GM12878 (cell line): ENCODE data around the gene USP9X. TPM values are rescaled to one million over a fixed set of nuclear protein-coding genes. Genes with fewer than 3 reads are reported as not detected.
"Not testable (repeated sequence)": the region's sequence is repeated elsewhere in the genome, so short reads cannot be mapped to it uniquely, and the experiment has no call there.

Experiments
- ATAC-seq: fragments of 200-7000 bp; cut with Tn5 transposase; 3 replicates; pipeline ENCODE4 v1.9.1; 2020; ENCODE audit warnings: mild to moderate bottlenecking, moderate library complexity
- BruUV-seq: library from RNA; stranded (reverse); fragments of 400-500 nt; replicated peaks from 2 replicates; lab custom pipeline; 2021; lab: Mats Ljungman, UMichigan
- CTCF ChIA-PET: fragments of 300-600 bp; sonication (Branson Sonifier 250); formaldehyde crosslinking; extraction: SDS; loops from one replicate; lab custom pipeline; 2021; ENCODE audit warnings: inconsistent platforms; lab: Yijun Ruan, JAX
- POLR2A ChIA-PET: fragments of 350-600 bp; formaldehyde crosslinking; extraction: SDS; loops from one replicate; lab custom pipeline; 2021; ENCODE audit warnings: inconsistent platforms; lab: Charles Lee
- RAD21 ChIA-PET: fragments of 300-600 bp; sonication (Branson Sonifier 250); formaldehyde crosslinking; loops from one replicate; lab custom pipeline; 2023; ENCODE audit warnings: antibody characterized with exemption; ENCODE audit not compliant: unreplicated experiment; lab: Charles Lee
- SMC1A ChIA-PET: fragments of 300-600 bp; sonication (Branson Sonifier 250); formaldehyde crosslinking; loops from one replicate; lab custom pipeline; 2023; ENCODE audit not compliant: unreplicated experiment, uncharacterized antibody; lab: Charles Lee
- DNase-seq: peaks from one replicate; pipeline ENCODE4 v3.0.0-alpha.2; 2011; ENCODE audit warnings: low read depth, low spot score
- FAIRE-seq: peaks from 3 replicates; lab custom pipeline; 2011; peaks lifted over from hg19 to GRCh38; lab: Jason Lieb, UNC
- H2AFZ ChIP-seq: 2 replicates; pipeline ENCODE4 v1.6.0; 2011; ENCODE audit warnings: low read depth, low read length, control low read depth; ENCODE audit not compliant: control insufficient read depth
- H3K27ac ChIP-seq: 2 replicates; pipeline ENCODE4 v1.5.1; 2011; ENCODE audit warnings: control low read depth; ENCODE audit not compliant: control insufficient read depth, insufficient read depth
- H3K27me3 ChIP-seq, 2 experiments: replicated peaks in 1 of 2; 2 replicates each; pipeline versions ENCODE4 v1.6.0 to v1.6.1; 2011; ENCODE audit warnings: low read length in 1 of 2; ENCODE audit not compliant: control insufficient read depth in 2 of 2, insufficient read depth in 2 of 2
- H3K36me3 ChIP-seq, 2 experiments: 2 replicates each; pipeline ENCODE4 v1.5.1; 2011; ENCODE audit warnings: low read length in 1 of 2; ENCODE audit not compliant: control insufficient read depth in 2 of 2, insufficient read depth in 2 of 2
- H3K4me1 ChIP-seq: 2 replicates; pipeline ENCODE4 v1.6.1; 2011; ENCODE audit warnings: mild to moderate bottlenecking, low read length, moderate library complexity, mixed read lengths; ENCODE audit not compliant: control insufficient read depth, insufficient read depth
- H3K4me2 ChIP-seq: 2 replicates; pipeline ENCODE4 v1.6.0; 2011; ENCODE audit warnings: control low read depth; ENCODE audit not compliant: control insufficient read depth, insufficient read depth
- H3K4me3 ChIP-seq: fragments of 200-600 bp; sonication (generic); 2 replicates; pipeline ENCODE4 v1.5.1; 2016
- H3K79me2 ChIP-seq: 2 replicates; pipeline ENCODE4 v1.6.0; 2011; ENCODE audit warnings: low read length; ENCODE audit not compliant: control insufficient read depth, insufficient read depth
- H3K9ac ChIP-seq: 2 replicates; pipeline ENCODE4 v1.8.0; 2011; ENCODE audit warnings: low read length, control low read depth, mixed read lengths; ENCODE audit not compliant: control insufficient read depth, insufficient read depth
- H3K9me3 ChIP-seq: replicated peaks from 3 replicates; pipeline ENCODE4 v1.5.1; 2011; ENCODE audit warnings: mild to moderate bottlenecking, low read length; ENCODE audit not compliant: control insufficient read depth, insufficient read depth
- H4K20me1 ChIP-seq: 2 replicates; pipeline ENCODE4 v1.6.0; 2011; ENCODE audit not compliant: control insufficient read depth, insufficient read depth
- WGBS: methylation state at CpG from one replicate; pipeline ENCODE4 v1.1.6; 2016; ENCODE audit warnings: low lambda C conversion rate; ENCODE audit not compliant: insufficient replicate concordance, insufficient coverage; ENCODE audit errors: missing lambda C conversion rate; 5-methylcytosine and 5-hydroxymethylcytosine counted together
- in situ Hi-C: fragments of 300-500 bp; cut with MboI; formaldehyde crosslinking; loops from 9 replicates; pipeline ENCODE4 v1.14.3; 2018; ENCODE audit warnings: mixed read lengths
- intact Hi-C: fragments of 100-400 bp; cut with micrococcal nuclease; formaldehyde crosslinking; loops from one replicate; pipeline ENCODE4 v1.14.2; 2022; ENCODE audit not compliant: unreplicated experiment
- polyA plus RNA-seq, 11 experiments: library from polyadenylated mRNA; depleted of rRNA in 4 of 11; unstranded in 6 of 11; stranded (reverse) in 5 of 11; fragments of >200 nt; fragmentation: Nextera tagmentation in 4 of 11; fragmentation: Illumina TruSeq in 1 of 11; extraction: Ambion mirVana in 4 of 11; extraction: Trizol in 1 of 11; gene quantifications; 1 replicate in 1 of 11; 2 replicates in 10 of 11; pipeline versions ENCODE4 v1.2.1 to v1.2.3, GENCODE V29; 2011 to 2016; ENCODE audit warnings: inconsistent platforms in 2 of 11, missing spikeins in 2 of 11, low read depth in 1 of 11
- total RNA-seq, 4 experiments: library from RNA; depleted of rRNA in 3 of 4; stranded (reverse); fragments of >200 nt in 3 of 4; fragmentation: Illumina TruSeq in 1 of 4; extraction: Trizol in 1 of 4; gene quantifications; 2 replicates each; pipeline versions ENCODE4 v1.2.1 to v1.2.3, GENCODE V29; 2013 to 2021

Gene USP9X
- total and polyA plus RNA-seq, 10 of the 15 experiments (the other 5 are each of a cell fraction or from before 2014, with no cell fraction given), result 9.3 to 61.6 (median 31.7) TPM

GRCh38 chrX:41285928-41286327, 200.7 kb downstream of the USP9X start:
- ATAC-seq, H3K4me3 ChIP-seq, H3K9me3 ChIP-seq, H3K79me2 ChIP-seq, H3K4me2 ChIP-seq, SMC1A ChIA-PET, H3K4me1 ChIP-seq, POLR2A ChIA-PET, BruUV-seq, H2AFZ ChIP-seq, H3K9ac ChIP-seq, H3K36me3 ChIP-seq, in situ Hi-C loops, H4K20me1 ChIP-seq, DNase-seq, H3K27ac ChIP-seq, intact Hi-C loops, CTCF ChIA-PET, FAIRE-seq, RAD21 ChIA-PET, H3K27me3 ChIP-seq: not testable (repeated sequence)
- WGBS, result 82% methylated on average over 21 of the region's 21 CpGs

Other genes starting within 250 kb of the USP9X start
- gene DDX3X, start 248.7 kb downstream of the USP9X start, total RNA-seq (2014; rRNA removed), result 175 and 212 TPM in 2 replicates
- gene DDX3X, start 248.7 kb downstream of the USP9X start, total RNA-seq (2014; rRNA removed; fragmentation: Illumina TruSeq; extraction: Trizol), result 141 and 142 TPM in 2 replicates
- 262 and 283 TPM in 2 replicates for gene DDX3X, start 248.7 kb downstream of the USP9X start, total RNA-seq (2021)
- 134 and 197 TPM in 2 replicates for gene DDX3X, start 248.7 kb downstream of the USP9X start, polyA plus RNA-seq (2011; rRNA removed)
- 222 and 279 TPM in 2 replicates for gene DDX3X, start 248.7 kb downstream of the USP9X start, polyA plus RNA-seq (2014; fragmentation: Illumina TruSeq; extraction: Trizol)
- 10 to 100 TPM; 52.0 to 56.7 TPM for gene DDX3X, start 248.7 kb downstream of the USP9X start, polyA plus RNA-seq (2014; fragmentation: Nextera tagmentation; extraction: Ambion mirVana)
- gene DDX3X, start 248.7 kb downstream of the USP9X start, polyA plus RNA-seq (2014; rRNA removed), result 145 and 169 TPM in 2 replicates
- gene DDX3X, start 248.7 kb downstream of the USP9X start, polyA plus RNA-seq (2016; fragmentation: Nextera tagmentation; extraction: Ambion mirVana), result 100 to 1,000 TPM; 203 to 204 TPM